DMS114 treated with DMSO at 0.1 percent for 48 hours (cell line): ENCODE measurements around the gene MGLL.
"Not testable (repeated sequence)": the region's sequence is repeated elsewhere in the genome, so short reads cannot be mapped to it uniquely, and the experiment has no call there.

Experiments used
- DNase-seq: peaks from one replicate; lab custom pipeline; 2025; ENCODE audit not compliant: unreplicated experiment; lab: John Stamatoyannopoulos, UW

MGLL gene

GRCh38 chr3:127692501-127693335 is 129.6 kb downstream of the MGLL start:
- DNase-seq, result no peak

- no peak for DNase-seq
These were observed 130.3 kb downstream of the MGLL start for GRCh38 chr3:127691974-127692373.

- DNase-seq, result no peak
These were observed 130.8 kb downstream of the MGLL start for GRCh38 chr3:127691489-127691888.

DNA sequence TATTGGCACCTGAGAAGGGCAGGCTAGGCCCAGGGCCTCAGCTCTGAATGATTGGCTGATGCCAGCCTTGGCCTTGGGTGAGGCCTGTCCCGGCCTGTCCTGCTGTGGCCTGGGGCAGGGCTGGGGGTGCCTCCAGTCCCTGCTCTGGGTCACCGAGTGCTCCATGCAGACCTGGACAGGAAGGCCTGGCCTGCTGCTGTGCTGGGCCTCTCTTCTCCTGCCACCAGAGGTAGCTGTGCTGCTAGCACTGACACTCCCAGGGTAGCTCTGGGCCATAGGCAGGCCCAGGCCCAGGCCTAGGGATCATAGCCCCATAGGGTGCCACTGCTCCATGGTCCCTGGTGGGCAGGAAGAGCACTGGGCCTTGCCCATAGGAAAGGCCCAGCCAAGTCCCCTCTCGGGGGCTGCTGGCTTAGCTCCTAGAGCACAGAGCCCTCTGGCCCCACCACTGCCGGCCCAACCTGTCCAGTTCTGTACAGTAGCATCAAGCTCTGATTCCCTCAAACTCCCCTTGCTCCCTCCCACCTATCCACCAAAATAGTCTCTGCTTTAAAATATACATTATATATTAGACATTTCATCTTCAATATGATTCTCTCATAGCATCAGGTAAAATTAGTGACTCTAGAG is 131.4 kb downstream of the MGLL start:
- DNase-seq, result peak; percentile 23

DNA sequence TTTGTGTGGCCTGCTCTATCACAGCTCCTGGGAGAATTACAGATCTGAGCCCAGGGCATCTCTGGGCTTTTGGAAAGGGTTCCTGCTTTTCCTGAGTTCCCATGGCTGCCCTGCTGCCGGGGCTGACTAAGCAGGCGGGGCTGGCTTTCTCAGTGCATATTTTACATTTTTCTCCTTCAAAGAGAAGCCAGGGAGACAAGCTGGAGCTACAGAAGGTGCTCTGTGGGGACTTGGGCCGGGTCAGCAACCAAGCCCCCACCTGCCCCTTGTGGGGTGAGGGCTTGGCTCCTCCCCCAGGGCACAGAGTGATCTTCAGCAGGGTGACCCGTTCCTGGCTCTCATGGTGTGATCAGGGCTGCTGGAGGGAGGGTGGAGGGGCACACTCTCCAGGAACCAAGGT is 132.2 kb downstream of the MGLL start:
- DNase-seq, result no peak

- no peak for DNase-seq
These were observed 133.0 kb downstream of the MGLL start for GRCh38 chr3:127689266-127689860.

- DNase-seq, result no peak
These were observed 133.7 kb downstream of the MGLL start for GRCh38 chr3:127688416-127689265.

GRCh38 chr3:127688022-127688415 is 134.3 kb downstream of the MGLL start:
- no peak for DNase-seq

DNA sequence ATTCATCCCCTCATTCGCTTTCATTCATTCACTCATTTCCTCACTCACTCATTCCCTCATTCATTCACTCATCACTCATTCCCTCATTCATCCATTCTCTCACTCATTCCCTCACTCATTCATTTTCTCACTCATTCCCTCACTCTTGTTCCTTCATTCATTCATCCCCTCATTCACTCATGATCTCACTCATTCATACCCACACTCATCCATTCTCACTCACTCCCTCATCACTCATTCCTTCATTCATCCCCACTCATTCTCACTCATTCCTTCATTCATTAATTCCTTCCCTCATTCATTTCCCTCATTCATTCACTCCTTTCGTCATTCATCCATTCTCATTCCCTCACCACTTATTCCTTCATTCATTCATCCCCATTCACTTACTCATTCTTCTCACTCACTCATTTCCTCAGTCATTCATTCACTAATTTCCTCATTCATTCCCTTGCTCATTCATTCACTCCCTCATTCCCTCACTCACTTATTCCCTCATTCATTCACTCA is 135.0 kb downstream of the MGLL start:
- no peak for DNase-seq

DNA sequence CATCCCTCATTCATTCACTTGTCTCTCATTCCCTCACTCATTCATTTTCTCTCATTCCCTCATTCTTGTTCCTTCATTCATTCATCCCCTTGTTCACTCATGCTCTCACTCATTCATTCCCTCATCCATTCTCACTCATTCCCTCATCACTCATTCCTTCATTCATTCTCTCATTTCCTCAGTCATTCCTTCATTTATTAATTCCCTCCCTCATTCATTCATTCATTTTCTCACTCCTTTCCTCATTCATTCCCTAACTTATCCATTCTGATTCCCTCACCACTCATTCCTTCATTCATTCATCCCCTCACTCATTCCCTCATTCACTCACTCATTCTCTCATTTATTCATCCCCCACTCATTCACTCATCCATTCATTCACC is 135.8 kb downstream of the MGLL start:
- DNase-seq, result no peak

DNA sequence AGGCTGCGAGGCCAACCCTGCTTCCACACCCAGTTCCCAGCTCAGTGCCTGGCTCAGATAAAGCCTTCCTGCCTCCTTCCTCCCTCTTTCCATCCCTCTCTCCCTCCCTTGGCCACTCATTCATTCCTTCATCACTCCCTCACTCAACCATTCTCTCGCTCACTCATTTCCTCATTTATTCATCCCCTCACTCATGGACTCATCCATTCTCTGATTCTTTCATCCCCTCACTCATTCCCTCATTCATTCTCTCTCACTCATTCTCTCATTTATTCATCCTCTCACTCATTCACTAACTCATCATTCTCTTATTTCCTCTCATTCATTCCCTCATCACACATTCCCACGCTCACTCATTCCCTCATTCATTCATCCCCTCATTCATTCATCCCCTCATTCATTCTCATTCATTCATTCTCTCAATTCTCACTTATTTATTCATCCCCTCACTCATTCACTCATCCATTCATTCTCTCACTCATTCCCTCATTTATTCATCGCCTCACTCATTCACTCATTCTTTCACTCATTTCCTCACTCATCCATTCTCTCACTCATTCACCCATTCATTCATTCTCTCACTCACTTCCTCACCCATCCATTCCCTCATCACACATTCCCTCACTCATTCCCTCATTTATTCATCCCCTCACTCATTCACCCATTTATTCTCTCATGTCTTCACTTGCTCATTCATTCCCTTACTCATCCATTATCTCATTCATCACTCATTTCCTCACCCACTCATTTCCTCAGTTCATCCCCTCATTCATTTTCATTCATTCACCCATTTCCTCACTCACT is 136.4 kb downstream of the MGLL start:
- no peak for DNase-seq

- no peak for DNase-seq
These were observed 137.2 kb downstream of the MGLL start for GRCh38 chr3:127684871-127685707.

DNA sequence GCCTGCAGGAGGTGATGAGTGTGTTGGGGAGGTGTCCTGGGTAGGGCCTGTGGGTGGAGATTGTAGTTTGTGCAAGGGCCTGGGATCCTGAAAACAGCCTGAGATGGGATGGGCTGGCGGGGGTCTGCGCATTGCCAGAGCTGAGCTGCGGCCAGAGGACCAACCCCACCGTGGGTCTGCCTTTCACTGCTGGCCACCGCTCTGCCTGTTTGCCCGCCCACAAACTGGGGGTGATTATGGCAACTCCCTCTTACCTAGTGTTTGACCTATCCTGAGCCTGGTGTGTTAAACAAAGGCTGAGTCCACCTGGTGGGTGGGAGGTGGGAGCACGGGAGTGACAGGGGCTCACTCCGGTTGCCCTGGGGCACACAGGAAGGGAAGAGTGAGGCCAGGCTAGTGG is 139.8 kb downstream of the MGLL start:
- DNase-seq, result no peak

DNA sequence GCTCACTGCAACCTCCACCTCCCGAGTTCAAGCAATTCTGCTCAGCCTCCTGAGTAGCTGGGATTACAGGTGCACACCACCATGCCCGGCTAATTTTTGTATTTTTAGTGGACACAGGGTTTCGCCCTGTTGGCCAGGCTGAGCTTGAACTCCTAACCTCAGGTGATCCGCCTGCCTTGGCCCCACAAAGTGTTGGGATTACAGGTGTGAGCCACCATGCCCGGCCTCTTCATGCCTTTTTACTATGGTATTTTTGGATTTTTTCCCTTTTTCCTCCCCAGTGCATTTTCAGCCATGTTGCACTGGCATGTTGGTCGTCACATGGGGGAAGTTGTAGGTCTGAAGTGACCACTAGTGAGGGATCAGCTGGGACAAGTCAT is 140.2 kb downstream of the MGLL start:
- not testable (repeated sequence) for DNase-seq

DNA sequence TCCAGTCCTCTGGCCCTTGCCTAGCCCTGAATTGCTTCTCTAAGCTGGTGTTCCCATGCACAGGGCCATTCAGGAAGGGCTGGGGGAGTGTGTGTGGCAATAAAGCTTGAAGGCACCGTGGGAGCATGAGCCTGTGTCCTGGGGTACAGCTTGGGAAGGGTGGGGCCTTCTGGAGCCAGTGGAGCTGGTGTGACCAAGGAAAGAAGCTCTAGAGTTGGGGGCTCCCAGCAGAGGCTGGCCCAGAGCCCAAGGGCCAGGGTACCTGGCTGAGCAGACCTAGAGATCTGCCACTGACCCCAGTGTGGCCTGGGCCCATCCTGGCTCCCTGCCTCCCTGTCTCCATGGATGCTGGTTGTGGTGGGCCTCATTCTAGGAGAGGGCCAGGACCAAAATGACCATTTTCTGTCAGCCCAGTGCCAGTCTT is 141.5 kb downstream of the MGLL start:
- DNase-seq, result no peak

- no peak for DNase-seq
These were observed 142.1 kb downstream of the MGLL start for GRCh38 chr3:127680146-127680661.

DNA sequence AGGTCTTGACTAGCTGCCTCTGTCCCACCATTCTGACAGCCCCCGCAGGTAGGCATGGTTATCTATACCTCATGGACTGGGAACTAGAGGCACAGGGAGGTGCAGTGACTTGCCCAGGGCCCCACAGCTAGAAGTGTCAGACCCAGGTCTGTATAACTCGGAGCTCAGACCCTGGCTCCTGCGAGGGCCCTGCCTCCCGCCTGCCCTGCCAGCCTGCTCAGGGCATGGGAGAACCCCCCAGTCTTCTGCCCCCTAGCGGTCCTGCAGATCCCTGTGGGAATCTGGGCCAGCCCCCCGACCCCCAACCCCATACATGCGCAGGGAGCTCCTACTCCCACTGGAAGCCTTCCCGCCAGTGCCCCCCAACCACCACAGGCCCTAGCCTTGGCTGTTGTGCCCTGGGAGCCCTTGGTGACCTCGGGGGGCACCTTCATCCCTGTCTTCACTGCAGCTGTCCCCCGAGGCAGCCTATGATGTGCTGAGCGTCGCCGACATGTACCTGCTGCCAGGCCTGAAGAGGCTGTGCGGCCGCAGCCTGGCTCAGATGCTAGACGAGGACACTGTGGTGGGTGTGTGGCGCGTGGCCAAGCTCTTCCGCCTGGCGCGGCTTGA is 142.7 kb downstream of the MGLL start:
- no peak for DNase-seq

DNA sequence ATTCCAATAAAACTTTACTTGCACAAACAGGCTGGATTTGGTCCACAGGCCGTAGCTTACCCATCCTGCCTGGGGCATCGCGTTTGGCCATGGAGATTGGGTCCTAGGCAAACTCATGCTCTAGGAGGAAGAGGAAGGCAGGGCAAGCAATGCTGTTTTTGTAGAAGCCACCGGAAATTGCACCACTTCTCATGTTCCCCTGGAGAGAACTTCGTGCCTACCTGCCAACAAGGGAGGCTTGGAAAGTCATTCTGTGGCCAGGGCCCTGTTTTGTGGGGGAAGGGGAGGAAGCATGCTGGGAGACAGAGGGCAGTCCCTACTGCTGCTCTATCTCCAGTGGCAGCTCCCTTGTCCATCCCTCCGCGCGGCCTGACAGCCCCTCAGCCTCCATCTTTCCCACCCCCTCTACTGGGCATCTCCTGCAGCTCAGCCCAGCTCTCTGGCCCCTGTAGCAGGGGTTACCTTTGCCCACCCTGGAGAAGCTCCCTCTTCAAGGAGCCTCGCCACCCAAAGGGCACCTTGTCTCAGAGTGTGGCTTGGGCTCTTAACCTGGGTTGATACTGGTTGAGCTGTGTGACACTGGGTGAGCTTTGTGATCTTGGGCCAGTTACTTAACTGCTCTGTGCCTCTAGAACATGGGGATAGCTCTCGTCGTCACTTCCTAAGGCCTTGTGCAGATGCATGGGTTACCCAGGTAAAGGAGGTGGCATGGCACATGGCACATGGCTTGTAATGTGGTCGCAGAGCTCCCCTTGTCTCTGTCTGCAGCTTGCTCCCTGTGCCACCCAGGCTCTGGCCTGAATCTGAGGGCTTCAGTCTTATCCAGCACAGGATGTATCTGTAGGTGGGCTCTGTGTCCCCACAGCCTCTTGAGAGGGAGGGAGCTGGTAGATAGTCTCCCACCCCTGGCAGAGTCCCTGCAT is 143.4 kb downstream of the MGLL start:
- no peak for DNase-seq
